GM21526 (cell line): Measurements from ENCODE around the gene DUSP28.

Experiments used
- ATAC-seq: cut with Tn5 transposase; IDR thresholded peaks from one replicate; pipeline ENCODE4 v1.9.1; 2021; ENCODE audit warnings: moderate library complexity; ENCODE audit not compliant: unreplicated experiment, low FRiP score

DUSP28 gene

DNA sequence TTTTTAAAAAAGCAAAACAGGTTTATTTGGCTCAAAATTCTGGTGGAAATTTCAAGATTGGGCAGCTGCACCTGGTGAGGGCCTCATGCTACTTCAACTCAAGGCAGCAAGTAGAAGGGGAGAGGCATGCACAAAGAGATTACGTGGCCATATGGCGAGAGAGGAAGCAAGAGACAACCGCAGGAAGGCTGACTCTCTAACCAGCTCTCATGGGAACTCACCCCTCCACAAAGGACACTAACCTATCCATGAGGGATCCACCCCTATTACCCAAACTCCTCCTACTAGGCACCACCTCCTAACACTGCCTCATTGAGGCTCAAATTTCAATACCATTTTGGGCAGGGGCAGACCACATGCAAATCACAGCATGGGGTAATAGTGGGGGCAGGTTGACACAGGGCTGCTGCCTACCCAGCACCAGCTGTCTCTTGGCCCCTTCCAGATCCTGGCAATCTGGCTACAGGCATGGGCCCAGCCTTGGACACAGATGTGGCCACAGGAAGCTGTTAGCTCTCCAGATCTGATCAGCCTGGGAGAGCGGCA, 24.4 kb downstream of the DUSP28 start:
- peak; percentile 50 for ATAC-seq

DNA sequence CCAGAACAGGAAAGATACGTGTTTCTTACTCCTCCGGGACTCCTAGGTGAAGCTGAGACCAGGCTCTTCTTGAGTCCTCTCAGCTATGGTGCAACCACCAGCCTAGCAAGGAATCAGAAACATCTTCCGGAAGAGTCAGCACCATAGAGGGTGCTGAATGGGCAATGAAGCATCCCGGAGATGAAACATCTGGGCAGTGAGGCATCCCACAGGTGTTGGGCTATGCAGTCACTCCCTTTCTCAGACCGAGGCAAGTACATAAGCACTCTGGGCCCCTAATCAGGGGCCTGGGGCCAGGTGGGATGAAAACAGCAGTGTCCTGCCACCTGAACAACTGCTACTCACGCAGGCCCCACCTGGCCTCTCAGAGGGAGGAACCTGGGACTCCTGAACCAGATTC, 24.9 kb downstream of the DUSP28 start:
- ATAC-seq: peak; percentile 34

- ATAC-seq: no peak
Observed at GRCh38 chr2:240585681-240586197, 25.6 kb downstream of the DUSP28 start.

GRCh38 chr2:240586198-240586918, 26.2 kb downstream of the DUSP28 start, which contains the start of gene CAPN10:
CAPN10 (plus strand) TSS chr2:240586734; CDS start chr2:240586912, 178 bp downstream.
- peak; percentile 55 for ATAC-seq

DNA sequence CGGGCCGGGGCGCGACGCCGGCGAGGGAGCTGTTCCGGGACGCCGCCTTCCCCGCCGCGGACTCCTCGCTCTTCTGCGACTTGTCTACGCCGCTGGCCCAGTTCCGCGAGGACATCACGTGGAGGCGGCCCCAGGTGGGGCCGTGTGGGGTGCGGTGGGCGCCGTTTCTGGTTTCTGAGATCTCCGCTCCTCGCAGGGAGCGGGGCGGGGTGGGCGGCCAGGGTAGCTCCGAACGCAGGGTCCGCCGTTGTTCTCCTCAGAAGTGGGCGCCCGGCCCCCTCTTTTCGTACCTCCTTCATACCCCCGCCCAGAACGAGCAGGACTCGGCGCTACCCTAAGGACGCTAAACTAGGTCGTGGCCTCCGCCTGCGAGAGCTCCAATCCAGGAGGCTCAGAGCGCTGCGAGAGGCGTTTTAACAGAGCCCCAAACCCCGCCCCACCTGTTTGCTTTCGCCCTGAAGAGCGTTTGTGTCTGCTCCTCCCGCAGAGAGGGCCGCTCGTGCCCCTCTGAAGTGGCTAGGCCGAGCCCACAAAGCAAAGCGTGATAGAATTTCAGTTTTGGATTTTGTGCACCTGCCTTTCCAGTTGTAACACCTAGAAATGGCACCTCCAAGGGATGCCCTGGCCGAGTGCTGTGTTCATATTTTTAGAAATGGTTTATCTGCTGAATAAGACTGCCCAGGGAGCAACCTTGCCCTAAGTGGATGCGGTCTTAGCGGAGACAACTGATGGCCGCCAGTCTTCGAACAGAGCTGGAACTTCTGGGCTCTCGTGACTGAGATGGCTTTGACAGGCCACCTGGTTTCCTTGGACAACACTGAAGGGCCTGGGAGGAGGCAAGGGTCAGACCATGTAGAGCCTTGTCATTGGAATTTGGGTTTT, 27.0 kb downstream of the DUSP28 start:
- ATAC-seq: peak; percentile 2

DNA sequence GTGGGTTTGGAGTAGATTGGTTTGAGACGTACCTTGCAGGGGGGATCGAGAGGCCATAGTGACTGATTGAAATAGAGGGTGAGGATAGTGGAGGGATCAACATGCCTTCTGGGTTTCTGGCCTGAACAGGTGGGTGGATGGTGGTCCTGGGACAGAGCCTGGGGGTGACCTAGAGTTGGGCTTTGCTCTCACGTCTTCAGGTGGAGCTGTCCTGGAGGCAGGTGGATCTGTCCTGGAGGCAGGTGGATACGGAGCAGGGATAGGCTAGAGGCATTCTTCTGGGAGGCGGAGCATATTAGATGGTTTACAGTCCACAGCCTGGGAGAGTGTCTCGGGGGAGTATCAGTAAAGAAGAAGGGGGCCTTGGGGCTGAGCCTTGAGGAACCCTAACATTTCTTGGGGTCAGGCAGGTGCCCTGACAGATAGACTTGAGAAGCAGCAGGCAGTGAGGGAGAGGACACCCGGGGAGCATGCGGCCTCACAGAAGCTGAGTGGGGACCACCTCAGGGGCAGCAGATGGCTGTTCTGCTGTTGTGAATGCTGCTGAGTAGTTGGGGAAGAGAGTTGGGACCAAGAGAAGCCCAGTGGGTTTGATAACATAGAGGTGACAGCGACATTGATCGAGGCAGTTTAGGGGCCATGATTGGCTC, 28.0 kb downstream of the DUSP28 start:
- no peak for ATAC-seq

- ATAC-seq: no peak
Observed at GRCh38 chr2:240588669-240589068, 28.5 kb downstream of the DUSP28 start.

DNA sequence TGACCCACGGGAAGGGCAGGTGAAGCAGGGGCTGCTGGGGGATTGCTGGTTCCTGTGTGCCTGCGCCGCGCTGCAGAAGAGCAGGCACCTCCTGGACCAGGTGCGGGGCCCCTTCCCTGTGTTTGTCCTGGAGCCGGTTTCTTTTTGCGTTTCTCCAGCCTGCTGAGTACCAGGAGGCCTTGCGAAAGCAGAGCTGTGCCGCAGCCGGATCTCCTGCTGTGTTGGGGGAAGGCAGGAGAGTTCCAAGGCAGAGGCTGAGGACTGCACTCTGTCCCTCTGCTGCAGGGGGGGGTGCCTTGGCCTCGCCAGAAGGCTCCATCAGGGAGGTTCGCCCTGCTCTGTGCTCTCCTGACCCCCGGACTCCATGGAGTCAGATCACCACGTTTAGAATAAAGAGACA, 29.2 kb downstream of the DUSP28 start:
- ATAC-seq: no peak

DNA sequence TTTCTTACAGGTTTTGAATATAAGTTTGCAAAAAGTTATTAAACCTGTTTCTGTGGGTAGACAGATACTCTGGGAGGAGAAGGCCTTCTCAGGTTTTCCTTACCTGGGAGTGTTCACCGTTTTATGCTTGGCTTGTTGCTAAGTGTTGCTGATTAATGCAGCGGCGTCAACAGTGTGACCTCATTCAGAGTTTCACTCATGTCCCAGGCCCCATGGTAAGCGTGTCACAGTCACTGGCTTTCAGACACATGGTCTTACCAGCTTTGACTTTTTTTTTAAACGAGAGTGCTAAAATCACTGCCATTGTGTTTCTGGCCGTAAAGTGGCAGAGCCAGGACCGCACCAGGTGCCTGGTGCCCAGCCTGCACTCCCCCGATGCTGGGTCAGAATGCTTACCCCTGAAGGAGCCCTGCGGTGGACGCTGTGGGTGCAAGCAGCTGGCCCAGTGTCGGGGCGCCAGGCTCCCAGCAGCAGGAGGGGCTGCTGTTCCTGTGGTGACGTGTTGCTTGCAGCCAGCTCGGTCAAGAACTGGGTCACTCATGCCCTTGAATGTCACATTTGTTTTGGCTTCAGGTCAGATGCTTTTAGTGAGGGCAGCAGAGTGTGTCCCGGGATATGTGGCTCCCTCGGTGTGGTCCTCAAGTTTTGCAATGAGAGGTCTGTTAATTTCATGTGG, 29.8 kb downstream of the DUSP28 start:
- ATAC-seq: no peak

- ATAC-seq: no peak
Observed at GRCh38 chr2:240590681-240591111, 30.5 kb downstream of the DUSP28 start.

- no peak for ATAC-seq
Observed at GRCh38 chr2:240591226-240591625, 31.1 kb downstream of the DUSP28 start.

DNA sequence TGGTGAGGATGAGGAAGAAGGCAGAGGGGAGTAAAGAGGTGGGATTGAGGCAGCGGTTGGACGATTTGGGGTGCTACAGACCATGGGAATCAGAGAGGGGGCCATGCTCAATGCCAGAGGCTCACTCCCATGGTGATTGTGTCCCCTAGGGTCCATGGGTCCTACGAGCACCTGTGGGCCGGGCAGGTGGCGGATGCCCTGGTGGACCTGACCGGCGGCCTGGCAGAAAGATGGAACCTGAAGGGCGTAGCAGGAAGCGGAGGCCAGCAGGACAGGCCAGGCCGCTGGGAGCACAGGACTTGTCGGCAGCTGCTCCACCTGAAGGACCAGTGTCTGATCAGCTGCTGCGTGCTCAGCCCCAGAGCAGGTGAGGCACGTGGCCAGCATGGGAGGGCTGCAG, 31.6 kb downstream of the DUSP28 start:
- ATAC-seq: no peak

- no peak for ATAC-seq
Observed at GRCh38 chr2:240593026-240593702, 33.0 kb downstream of the DUSP28 start.

DNA sequence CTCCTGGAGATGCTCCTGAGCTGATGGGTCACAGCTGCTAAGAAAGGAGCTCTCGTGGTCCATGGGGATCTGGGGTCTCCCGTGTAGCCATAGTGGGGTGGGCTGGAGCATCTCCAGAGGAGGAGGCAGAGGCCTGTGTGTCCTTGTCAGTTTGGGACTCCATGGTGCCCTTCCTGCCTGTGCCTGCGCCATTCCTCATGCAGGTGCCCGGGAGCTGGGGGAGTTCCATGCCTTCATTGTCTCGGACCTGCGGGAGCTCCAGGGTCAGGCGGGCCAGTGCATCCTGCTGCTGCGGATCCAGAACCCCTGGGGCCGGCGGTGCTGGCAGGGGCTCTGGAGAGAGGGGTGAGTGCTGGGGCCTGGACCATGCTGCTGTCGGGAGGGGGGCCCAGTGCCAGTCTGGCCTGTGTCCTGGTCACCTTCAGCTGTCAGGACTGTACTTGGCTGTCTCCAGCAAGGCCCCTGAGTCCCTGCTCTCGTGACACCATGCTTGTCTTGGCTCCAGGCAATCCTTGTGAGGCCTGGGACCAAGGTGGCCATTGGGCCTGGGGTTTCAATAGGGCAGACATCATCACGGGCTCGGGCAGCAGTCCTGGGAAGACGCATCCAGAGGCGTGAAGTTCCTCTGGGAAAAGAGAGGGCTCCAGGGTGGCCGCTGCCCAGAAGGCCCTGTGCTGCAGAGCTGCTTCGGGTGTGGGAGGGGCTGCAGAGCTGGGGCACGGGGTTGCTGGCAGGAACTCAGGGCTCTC, 33.7 kb downstream of the DUSP28 start:
- no peak for ATAC-seq

DNA sequence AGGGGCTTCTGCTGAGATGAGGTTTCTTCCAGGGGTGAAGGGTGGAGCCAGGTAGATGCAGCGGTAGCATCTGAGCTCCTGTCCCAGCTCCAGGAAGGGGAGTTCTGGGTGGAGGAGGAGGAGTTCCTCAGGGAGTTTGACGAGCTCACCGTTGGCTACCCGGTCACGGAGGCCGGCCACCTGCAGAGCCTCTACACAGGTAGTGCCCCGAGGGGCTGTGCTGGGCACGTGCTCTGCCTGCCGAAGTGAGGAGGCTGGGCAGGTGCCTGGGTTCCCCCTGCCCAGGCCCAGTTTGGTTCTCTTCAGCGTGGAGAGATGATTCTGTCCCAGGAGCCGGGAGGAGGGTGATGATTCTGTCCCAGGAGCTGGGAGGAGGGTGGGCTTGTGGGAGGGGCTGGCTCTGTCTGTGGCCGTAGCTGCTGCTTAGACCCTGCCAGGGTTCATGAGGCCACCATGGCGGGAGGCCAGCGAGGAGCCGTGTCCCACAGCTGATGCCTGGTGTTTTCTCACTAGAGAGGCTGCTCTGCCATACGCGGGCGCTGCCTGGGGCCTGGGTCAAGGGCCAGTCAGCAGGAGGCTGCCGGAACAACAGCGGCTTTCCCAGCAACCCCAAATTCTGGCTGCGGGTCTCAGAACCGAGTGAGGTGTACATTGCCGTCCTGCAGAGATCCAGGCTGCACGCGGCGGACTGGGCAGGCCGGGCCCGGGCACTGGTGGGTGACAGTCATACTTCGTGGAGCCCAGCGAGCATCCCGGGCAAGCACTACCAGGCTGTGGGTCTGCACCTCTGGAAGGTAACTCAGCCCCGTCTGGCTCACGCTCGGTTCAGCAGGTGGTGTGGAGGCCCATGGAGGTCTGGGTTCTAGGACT, 34.6 kb downstream of the DUSP28 start:
- ATAC-seq: no peak

DNA sequence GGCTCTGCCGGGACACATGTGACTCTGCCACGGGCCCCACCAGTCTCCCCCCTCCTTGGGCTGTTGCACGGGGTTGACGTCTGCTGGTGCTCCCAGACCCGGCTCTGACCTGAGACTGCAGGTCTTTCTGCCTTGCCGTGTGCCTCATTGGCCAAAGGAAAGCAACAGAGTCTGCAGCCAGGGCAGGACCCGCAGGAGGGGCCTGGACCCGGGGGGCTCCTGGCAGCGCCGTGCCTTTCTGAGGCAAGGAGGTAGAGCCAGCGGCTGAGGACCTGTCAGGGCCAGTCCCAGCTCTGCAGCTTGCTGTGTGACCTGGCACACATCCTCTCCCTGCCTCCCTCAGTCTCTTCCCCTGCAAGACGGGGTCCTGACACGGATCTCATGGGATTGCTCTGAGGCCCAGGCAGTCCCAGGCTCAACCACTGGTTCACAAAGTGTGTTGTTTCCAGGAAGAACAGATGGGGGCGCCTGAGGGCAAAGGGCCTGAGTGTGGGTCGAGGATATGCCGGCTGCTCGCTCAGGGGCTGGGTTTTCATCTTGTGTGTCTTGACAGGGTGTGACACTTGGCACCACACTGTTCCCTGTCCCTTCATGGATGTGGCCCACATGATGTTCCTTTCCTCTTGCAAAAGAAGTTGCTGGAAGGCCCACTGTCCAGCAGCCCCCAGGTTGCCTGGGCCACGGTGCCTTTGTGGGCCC, 35.4 kb downstream of the DUSP28 start:
- ATAC-seq: no peak

DNA sequence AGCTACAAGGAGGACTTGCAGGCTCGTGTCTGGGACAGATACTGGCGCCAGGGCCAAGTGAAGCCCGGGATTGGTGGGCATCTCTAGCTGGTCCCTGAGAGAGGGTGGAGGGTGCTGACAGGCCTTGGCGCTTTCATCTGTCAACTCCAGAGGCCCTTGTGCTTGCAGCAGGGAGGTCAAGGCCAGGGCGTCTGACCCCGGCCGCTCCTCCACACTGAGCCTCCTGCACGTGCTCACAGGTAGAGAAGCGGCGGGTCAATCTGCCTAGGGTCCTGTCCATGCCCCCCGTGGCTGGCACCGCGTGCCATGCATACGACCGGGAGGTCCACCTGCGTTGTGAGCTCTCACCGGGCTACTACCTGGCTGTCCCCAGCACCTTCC, 35.9 kb downstream of the DUSP28 start:
- ATAC-seq: no peak
